ENCODE data around the gene ARHGAP6. TPM values are rescaled to one million over a fixed set of nuclear protein-coding genes. Genes with fewer than 3 reads are reported as not detected.

Gene ARHGAP6
- total and polyA plus RNA-seq, 2 experiments from 2014 or later, result 0.26 to 0.59 TPM

DNA sequence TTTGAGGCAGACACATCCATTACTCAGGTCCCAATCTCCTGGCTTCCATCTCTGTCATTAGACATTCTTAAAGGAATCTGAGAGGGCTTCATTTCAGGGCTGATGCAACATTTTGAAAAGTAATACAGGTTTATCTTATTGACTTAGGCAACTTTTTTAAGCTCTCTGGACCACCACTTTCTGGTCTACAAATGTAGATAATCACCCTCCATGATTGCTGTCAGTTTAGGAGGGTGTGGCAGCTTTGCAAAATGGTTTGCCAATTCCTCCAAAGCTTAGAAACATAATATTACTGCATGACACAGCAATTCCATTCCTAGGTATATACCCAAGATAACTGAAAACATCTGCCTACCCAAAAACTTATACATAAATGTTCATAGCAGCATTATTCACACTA lies 77.6 kb downstream of the ARHGAP6 start:
- ATAC-seq (no peak), DNase-seq (ENCODE audit: low spot score) (no peak)
- Histone ChIP-seq H4K20me1 (replicated peaks; ENCODE audit: insufficient read depth) (no peaks in the 10 kb centered on the region), H3K27me3 (ENCODE audit: insufficient read depth) (no peaks in the 10 kb centered on the region), H3K4me3 (no peak overlapping the region), H3K4me1 (ENCODE audit: insufficient read depth) (no peaks in the 10 kb centered on the region), H2AFZ (no peak overlapping the region), H3K79me2 (replicated peaks; ENCODE audit: insufficient read depth) (no peaks in the 10 kb centered on the region), H3F3A (replicated peaks; ENCODE audit: low read depth) (no peaks in the 10 kb centered on the region), H3K27ac (ENCODE audit: low read depth) (no peak overlapping the region), H3K9me2 (ENCODE audit: insufficient read depth) (no peaks in the 10 kb centered on the region), H3K36me3 (ENCODE audit: insufficient read depth) (no peaks in the 10 kb centered on the region), H3K4me2 (no peak overlapping the region)
- no peak overlapping the region for H3K4me3 Mint-ChIP-seq
- H3K36me3 Mint-ChIP-seq (ENCODE audit: low read depth), result no peaks in the 10 kb centered on the region
- H3K9me3 Mint-ChIP-seq, result no peaks in the 10 kb centered on the region
- TF ChIP-seq, protein P1, sequence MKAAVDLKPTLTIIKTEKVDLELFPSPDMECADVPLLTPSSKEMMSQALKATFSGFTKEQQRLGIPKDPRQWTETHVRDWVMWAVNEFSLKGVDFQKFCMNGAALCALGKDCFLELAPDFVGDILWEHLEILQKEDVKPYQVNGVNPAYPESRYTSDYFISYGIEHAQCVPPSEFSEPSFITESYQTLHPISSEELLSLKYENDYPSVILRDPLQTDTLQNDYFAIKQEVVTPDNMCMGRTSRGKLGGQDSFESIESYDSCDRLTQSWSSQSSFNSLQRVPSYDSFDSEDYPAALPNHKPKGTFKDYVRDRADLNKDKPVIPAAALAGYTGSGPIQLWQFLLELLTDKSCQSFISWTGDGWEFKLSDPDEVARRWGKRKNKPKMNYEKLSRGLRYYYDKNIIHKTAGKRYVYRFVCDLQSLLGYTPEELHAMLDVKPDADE (IDR thresholded peaks at IDR 0.05), result no peak
- no peak for TF ChIP-seq NANOG (IDR thresholded peaks at IDR 0.05; ENCODE audit: borderline replicate concordance)
- H3K4me1 Mint-ChIP-seq, result peaks cover 3% of the 10 kb centered on the region; the same call in 2 of the 3 replicates
- H3K27ac Mint-ChIP-seq, result no peak overlapping the region
- no peaks in the 10 kb centered on the region for H3K27me3 Mint-ChIP-seq (ENCODE audit: insufficient read depth, low read depth, poor library complexity)

DNA sequence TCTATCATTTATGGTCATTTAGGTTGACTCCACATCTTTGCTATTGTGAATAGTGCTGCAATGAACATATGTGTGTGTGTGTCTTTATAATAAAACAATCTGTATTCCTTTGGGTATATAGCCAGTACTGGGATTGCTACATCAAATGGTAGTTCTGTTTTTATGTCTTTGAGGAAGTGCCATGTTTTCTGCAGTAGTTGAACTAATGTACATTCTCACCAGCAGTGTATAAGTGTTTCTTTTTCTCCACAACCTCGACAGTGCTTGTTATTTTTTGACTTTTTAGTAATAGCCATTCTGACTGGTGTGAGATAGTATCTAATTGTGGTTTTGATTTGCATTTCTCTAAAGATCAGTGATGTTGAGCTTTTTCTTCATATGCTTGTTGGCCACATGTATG lies 80.5 kb downstream of the ARHGAP6 start:
- ATAC-seq (no peak), DNase-seq (ENCODE audit: low spot score) (no peak)
- Mint-ChIP-seq H3K9me3 (no peaks in the 10 kb centered on the region), H3K27ac (no peak overlapping the region), H3K4me1 (no peaks in the 10 kb centered on the region), H3K4me3 (no peak overlapping the region), H3K36me3 (ENCODE audit: low read depth) (no peaks in the 10 kb centered on the region), H3K27me3 (ENCODE audit: insufficient read depth, low read depth, poor library complexity) (no peaks in the 10 kb centered on the region)
- Histone ChIP-seq H3K27me3 (ENCODE audit: insufficient read depth) (no peaks in the 10 kb centered on the region), H3K4me2 (no peak overlapping the region), H3K36me3 (ENCODE audit: insufficient read depth) (no peaks in the 10 kb centered on the region), H3K27ac (ENCODE audit: low read depth) (no peak overlapping the region), H3K79me2 (replicated peaks; ENCODE audit: insufficient read depth) (no peaks in the 10 kb centered on the region), H3K9me2 (ENCODE audit: insufficient read depth) (no peaks in the 10 kb centered on the region), H2AFZ (no peak overlapping the region), H3K4me1 (ENCODE audit: insufficient read depth) (no peaks in the 10 kb centered on the region), H4K20me1 (replicated peaks; ENCODE audit: insufficient read depth) (no peaks in the 10 kb centered on the region), H3F3A (replicated peaks; ENCODE audit: low read depth) (no peaks in the 10 kb centered on the region), H3K4me3 (no peak overlapping the region)
- TF ChIP-seq CTCF (conservative IDR thresholded peaks at IDR 0.05; ENCODE audit: low read depth in 2 of 2) (no peak), ZNF331 (CRISPR knock-in tag; IDR thresholded peaks at IDR 0.05; ENCODE audit: low read depth) (no peak), STAT1 (IDR thresholded peaks at IDR 0.05; ENCODE audit: unreplicated experiment) (no peak), CREB1 (CRISPR knock-in tag; IDR thresholded peaks at IDR 0.05; ENCODE audit: low read depth) (no peak)
- TF ChIP-seq, protein P1 (IDR thresholded peaks at IDR 0.05), result no peak

DNA sequence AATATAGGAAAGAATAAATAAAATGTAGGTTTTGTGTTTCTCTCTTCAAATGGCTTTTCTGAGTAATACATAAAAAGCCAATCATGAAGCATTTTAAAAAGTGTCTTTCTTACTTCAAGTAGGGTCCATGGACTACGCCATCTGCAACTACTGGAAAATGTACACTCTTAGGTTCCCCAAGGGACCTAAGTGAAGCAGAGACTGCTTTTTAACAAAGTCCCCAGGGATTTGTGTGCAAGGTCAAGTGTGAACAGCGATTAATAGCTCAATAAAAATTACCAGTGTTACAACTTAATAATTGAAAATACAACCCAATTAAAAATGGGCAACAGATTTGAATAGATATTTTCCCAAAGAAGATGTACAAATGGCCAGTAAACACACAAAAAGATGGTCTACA lies 84.9 kb downstream of the ARHGAP6 start:
- ATAC-seq, result no peak
- no peak overlapping the region for H3K4me3 Mint-ChIP-seq
- peaks cover 3% of the 10 kb centered on the region; the same call in 1 of the 2 replicates for H3K27me3 ChIP-seq (ENCODE audit: insufficient read depth)
- H3K4me3 ChIP-seq, result no peak overlapping the region
- no peaks in the 10 kb centered on the region for H4K20me1 ChIP-seq (replicated peaks; ENCODE audit: insufficient read depth)
- no peaks in the 10 kb centered on the region for H3K36me3 ChIP-seq (ENCODE audit: insufficient read depth)
- H3K4me2 ChIP-seq, result no peak overlapping the region
- no peaks in the 10 kb centered on the region for H3K36me3 Mint-ChIP-seq (ENCODE audit: low read depth)
- H3K4me1 Mint-ChIP-seq, result 0 out of 3 replicates have a peak, but pooled peaks cover 4% of the 10 kb centered on the region
- H3F3A ChIP-seq (replicated peaks; ENCODE audit: low read depth), result no peaks in the 10 kb centered on the region
- H3K4me1 ChIP-seq (ENCODE audit: insufficient read depth), result no peaks in the 10 kb centered on the region
- H3K9me3 Mint-ChIP-seq, result no peaks in the 10 kb centered on the region; the same call in 2 of the 3 replicates
- no peaks in the 10 kb centered on the region for H3K9me2 ChIP-seq (ENCODE audit: insufficient read depth)
- H3K27ac ChIP-seq (ENCODE audit: low read depth), result no peak overlapping the region
- no peak overlapping the region for H3K27ac Mint-ChIP-seq
- no peaks in the 10 kb centered on the region for H3K27me3 Mint-ChIP-seq (ENCODE audit: insufficient read depth, low read depth, poor library complexity)
- no peak overlapping the region for H2AFZ ChIP-seq
- no peaks in the 10 kb centered on the region for H3K79me2 ChIP-seq (replicated peaks; ENCODE audit: insufficient read depth)
- no peak for DNase-seq (ENCODE audit: low spot score)
- TF ChIP-seq CREB1 (CRISPR knock-in tag; IDR thresholded peaks at IDR 0.05; ENCODE audit: low read depth) (no peak), STAT1 (IDR thresholded peaks at IDR 0.05; ENCODE audit: unreplicated experiment) (no peak)
- TF ChIP-seq, protein P1 (IDR thresholded peaks at IDR 0.05), result no peak
